Activated CD4-positive, CD25-positive, alpha-beta regulatory T cell treated with anti-CD3 and anti-CD28 coated beads, Interleukin-2, amount 50 U/mL, for 72 hours (primary cell): Measurements from ENCODE around the gene ATP8A1.
"Not testable (repeated sequence)": the region's sequence is repeated elsewhere in the genome, so short reads cannot be mapped to it uniquely, and the experiment has no call there.

Source experiments
- DNase-seq: peaks from one replicate; pipeline ENCODE4 v3.0.0; 2021

The ATP8A1 gene

GRCh38 chr4:42656944-42657792, at the start of gene ATP8A1:
ATP8A1 (minus strand) TSS chr4:42657105; CDS start chr4:42656873, 232 bp downstream.
- peak; percentile 94 for DNase-seq

DNA sequence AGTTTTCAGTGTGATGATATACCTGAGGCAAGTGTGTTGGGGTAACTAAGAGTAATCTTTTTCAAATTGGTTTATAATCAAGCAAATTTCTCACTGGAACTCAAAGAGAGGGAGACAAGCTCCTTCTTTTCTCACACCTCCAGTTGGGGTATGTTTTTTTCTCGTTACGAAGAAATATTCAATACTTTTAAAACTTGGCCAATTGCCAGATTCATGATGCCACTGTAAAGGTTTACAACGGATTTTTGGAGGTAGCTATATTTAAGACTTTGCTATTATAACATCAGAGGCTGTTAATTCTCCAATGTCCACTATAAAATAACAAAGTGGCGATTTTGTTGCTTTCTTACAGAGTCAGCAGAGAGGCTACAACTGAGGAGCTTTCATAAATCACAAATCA, 49.2 kb upstream of the ATP8A1 start:
- no peak for DNase-seq

DNA sequence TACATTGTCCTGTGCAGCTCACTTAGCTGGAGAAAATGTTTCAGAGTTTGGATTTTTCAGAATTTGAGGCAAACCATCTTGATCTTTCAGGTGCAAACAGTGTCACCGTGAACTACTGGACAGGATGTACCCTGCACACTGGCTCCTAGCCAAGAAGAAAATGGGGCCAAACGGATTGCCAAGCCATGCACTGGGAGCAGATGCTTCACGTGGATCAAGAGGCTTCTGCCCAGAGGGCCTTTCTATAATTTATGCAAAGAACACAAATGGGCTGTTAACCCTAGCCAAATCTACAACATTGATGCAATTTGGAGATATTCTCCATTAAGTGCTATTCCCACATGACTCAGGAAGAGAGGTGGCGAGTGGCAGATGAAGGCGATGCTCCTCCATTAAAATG, 46.9 kb upstream of the ATP8A1 start:
- DNase-seq: no peak

DNA sequence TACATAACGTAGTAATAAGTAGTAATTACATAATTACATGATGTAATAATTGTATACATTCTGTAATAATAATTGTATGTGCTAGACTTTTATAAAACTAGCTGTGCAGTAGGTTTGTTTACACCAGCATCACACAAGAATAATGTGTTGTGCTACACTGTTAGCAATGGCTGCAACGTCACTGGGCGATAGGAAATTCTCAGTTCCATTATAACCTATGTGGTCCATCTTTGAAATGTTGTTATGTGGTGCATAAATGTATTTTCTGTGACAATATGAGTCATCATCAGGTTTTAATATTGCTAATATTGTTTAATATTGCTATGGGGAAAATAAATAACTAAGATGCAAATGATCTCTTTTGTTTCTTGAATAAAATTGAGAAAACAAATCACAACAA, 46.0 kb upstream of the ATP8A1 start:
- DNase-seq: no peak

DNA sequence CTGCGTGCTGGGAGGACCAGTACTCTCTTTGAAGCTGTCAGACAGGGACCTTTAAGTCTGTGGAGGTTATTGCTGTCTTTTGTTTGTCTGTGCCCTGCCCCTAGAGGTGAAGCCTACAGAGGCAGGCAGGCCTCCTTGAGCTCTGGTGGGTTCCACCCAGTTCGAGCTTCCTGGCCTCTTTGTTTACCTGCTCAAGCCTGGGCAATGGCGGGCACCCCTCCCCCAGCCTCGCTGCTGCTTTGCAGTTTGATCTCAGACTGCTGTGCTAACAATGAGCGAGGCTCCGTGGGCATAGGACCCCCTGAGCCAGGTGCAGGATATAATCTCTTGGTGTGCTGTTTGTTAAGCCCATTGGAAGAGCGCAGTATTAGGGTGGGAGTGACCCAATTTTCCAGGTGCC, 44.9 kb upstream of the ATP8A1 start:
- not testable (repeated sequence) for DNase-seq

GRCh38 chr4:42690537-42690936, 33.6 kb upstream of the ATP8A1 start:
- no peak for DNase-seq

- DNase-seq: no peak
These were observed 26.5 kb upstream of the ATP8A1 start for GRCh38 chr4:42683393-42683792.

DNA sequence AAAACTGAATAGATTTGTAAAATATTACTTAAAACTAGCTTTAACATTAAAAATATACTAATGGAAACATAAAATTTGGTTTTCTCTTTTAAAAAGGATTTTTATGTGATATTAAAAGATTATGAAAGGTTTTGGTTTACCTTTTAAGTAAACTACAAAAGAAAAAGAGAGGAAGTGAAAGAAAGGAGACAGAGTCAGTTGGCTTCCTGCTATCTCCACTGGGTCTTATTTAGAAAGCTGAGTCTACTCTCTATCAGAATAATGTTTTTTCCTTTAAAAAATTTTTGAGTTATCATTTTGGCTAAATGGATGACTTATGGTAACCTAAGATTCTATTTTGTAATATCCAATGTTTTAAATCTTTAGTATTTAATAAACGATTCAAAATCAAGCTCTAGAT, 21.6 kb upstream of the ATP8A1 start:
- no peak for DNase-seq

GRCh38 chr4:42676066-42676951, 19.4 kb upstream of the ATP8A1 start:
- no peak for DNase-seq

GRCh38 chr4:42673082-42673425, 16.1 kb upstream of the ATP8A1 start:
- no peak for DNase-seq

GRCh38 chr4:42672359-42673081, 15.6 kb upstream of the ATP8A1 start:
- no peak for DNase-seq

GRCh38 chr4:42671431-42672194, 14.7 kb upstream of the ATP8A1 start:
- DNase-seq: no peak

GRCh38 chr4:42658261-42658660, 1.4 kb upstream of the ATP8A1 start:
- no peak for DNase-seq

DNA sequence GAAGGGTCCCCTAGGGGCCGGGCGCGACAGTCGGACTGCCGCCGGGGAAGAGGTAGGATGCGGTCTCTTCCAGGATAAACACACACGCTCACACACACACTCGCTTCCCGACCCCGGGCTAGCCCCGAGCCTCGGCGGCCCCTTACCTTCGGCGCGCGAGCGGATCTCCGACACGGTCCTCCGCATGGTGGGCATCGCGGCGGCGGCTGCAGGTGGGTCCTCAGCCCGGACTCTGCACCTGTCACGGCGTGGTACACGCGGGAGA, 294 bp downstream of the ATP8A1 start:
- no peak for DNase-seq

DNA sequence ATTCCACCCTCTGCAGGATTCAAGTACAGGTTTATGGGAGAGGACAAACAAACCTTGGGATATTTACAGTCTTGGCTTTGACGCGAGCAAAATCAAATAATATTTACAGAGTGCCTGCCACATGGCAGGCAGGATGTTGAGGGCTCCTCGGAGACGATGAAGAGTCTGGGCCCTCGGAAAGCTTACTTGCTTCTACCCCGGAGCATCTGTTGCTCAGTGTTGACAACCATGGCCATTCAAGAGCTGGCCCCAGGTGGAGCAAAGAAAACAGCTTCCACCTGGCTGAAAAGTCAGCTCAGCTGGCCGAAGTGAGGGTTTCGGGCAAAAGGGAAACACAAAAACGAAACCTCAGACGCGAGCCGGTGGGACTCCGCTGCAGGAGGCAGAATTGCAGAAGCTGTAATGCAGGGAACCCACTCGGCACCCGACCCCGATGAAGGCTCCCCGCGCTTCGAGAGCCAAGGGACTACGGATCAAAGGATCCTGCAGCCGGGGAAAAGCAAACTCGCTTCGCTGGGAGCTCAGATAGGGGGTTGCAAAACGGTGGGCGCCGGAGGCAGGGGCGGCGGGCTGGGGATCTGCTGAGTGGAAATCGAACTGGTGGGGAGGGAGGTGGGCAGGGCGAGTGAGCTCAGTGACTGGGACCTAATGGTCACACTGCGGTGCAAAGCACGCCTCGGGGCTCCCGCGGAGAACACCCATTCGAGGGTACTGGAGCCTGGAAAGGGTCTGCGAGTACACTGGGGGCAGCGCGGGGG, 805 bp downstream of the ATP8A1 start:
- DNase-seq: peak; percentile 54

GRCh38 chr4:42655269-42655637, 1.7 kb downstream of the ATP8A1 start:
- no peak for DNase-seq

- no peak for DNase-seq
These were observed 2.2 kb downstream of the ATP8A1 start for GRCh38 chr4:42654631-42655268.

GRCh38 chr4:42653626-42654560, 3.0 kb downstream of the ATP8A1 start:
- no peak for DNase-seq

- DNase-seq: not testable (repeated sequence)
These were observed 4.2 kb downstream of the ATP8A1 start for GRCh38 chr4:42652529-42653231.

DNA sequence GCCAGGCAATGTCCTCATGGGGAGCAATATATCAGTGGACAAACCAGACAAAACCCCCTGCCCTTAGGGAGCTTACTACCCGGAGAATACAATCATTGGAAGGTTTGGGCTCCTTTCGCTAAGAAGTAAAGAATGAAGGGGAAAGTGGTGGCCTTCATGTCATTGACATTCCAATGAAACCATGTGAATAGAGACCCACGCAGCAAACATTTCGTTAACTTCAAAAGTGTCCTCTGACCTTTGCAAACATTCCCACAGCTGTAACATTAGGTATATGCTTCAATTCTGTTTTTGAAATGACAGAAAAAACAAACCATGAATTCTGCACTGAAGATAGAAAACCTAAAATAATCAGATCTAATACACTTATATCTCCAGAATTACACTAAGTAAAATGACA, 7.0 kb downstream of the ATP8A1 start:
- DNase-seq: no peak
